NCI-H345 treated with DMSO at 0.1 percent for 48 hours (cell line): ENCODE results near the gene TNFSF4.
"Not testable (repeated sequence)": the region's sequence is repeated elsewhere in the genome, so short reads cannot be mapped to it uniquely, and the experiment has no call there.

ENCODE experiments used
- DNase-seq: peaks from one replicate; lab custom pipeline; 2025; ENCODE audit not compliant: unreplicated experiment; lab: John Stamatoyannopoulos, UW

Gene TNFSF4

GRCh38 chr1:173164178-173164577 is 43.0 kb downstream of the TNFSF4 start:
- no peak for DNase-seq

- DNase-seq, result no peak
Measured at GRCh38 chr1:173163222-173163621, 43.9 kb downstream of the TNFSF4 start.

DNA sequence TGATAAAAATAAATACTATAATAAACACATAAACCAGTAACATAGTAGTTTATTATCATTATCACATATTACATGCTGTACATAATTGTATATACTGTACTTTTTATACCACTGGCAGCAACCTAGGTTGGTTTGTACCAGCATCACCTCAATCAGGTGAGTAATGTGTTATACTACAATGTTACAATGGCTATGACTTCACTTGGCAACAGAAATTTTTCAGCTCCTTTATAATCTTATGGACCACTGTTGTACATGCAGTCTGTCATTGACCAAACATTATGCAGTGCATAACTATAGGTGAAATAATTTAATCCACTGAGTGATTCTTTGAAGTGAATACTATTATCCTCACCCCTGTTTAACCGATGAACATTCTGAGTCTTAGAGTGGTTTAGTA is 44.5 kb downstream of the TNFSF4 start:
- DNase-seq, result no peak

GRCh38 chr1:173161510-173162221 is 45.5 kb downstream of the TNFSF4 start:
- DNase-seq, result no peak

- not testable (repeated sequence) for DNase-seq
Measured at GRCh38 chr1:173153964-173154363, 53.2 kb downstream of the TNFSF4 start.

GRCh38 chr1:173153503-173153902 is 53.6 kb downstream of the TNFSF4 start:
- DNase-seq, result no peak

DNA sequence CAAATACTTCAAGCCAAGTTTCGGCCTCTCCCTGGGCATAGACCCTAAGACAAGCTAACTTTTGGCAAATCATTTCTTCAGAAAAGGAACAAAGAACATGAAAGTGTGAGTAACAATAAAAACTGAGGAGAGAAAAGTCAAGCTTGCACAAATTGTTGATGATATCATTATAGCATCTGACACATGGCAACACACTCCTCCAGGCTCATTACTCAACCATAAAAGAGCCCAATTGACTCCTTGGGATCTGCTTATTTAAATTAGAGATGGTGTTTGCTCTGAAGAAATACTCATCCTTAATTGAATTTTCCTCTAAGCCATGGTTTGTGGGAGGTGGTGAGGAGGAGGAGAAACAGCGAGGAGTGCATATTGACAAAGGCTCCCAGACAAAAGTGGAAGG is 54.5 kb downstream of the TNFSF4 start:
- no peak for DNase-seq

- DNase-seq, result no peak
Measured at GRCh38 chr1:173150795-173151194, 56.3 kb downstream of the TNFSF4 start.

- no peak for DNase-seq
Measured at GRCh38 chr1:173149887-173150286, 57.2 kb downstream of the TNFSF4 start.

DNA sequence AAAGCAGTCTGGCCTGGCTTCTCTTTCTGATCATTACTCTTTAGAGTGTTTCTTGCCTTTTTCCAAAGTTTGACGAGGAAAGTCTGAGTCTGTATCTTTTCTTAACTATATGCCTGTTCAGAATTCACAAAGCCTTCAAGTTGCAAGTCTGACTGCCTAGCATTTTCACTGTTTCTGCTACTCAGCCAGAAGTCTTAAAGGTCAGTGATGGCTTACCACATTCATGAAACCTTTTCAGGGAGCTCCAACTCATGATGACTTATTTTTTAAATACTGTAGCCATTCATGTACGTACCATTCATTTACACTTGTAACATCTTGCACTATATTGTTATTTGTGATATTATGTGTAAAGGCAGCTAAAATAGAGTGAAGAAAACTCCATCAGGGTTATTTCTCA is 58.2 kb downstream of the TNFSF4 start:
- DNase-seq, result no peak

GRCh38 chr1:173148545-173148944 is 58.6 kb downstream of the TNFSF4 start:
- no peak for DNase-seq

DNA sequence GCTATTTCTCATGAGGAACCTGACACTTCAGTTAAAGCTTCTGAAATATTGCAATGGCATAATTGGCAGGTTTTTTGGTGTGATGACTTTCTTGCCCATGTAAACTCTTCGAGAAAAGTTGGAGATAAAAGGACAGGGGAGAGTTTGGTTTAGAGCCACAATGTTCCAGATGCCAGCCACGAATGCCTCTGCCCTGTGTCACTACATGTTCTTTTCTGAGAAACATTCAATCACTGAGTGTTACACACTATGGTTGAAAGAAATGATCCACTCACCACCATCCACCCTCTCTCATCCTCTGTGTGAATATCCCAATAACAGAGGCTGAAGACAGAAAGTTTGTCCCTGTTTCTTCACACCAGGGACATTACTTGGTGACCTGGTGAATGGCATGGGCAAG is 66.4 kb downstream of the TNFSF4 start:
- DNase-seq, result no peak

- DNase-seq, result no peak
Measured at GRCh38 chr1:173139706-173140105, 67.4 kb downstream of the TNFSF4 start.

GRCh38 chr1:173137107-173137706 is 69.9 kb downstream of the TNFSF4 start:
- no peak for DNase-seq

- DNase-seq, result no peak
Measured at GRCh38 chr1:173134800-173135199, 72.3 kb downstream of the TNFSF4 start.

- no peak for DNase-seq
Measured at GRCh38 chr1:173134029-173134428, 73.1 kb downstream of the TNFSF4 start.
